HepG2 (cell line): ENCODE data around the gene DKKL1. TPM values are rescaled to one million over a fixed set of nuclear protein-coding genes. Genes with fewer than 3 reads are reported as not detected.

Experiments
- ATAC-seq: fragments of 200-7000 bp; cut with Tn5 transposase; 3 replicates; pipeline ENCODE4 v1.9.1; 2020; ENCODE audit warnings: mild to moderate bottlenecking, moderate library complexity
- BruUV-seq: library from RNA; stranded (reverse); fragments of 400-500 nt; replicated peaks from 2 replicates; lab custom pipeline; 2021; lab: Mats Ljungman, UMichigan
- CTCF ChIA-PET: fragments of 300-600 bp; formaldehyde crosslinking; extraction: SDS; loops from one replicate; lab custom pipeline; 2021; ENCODE audit warnings: low total read pairs, inconsistent platforms, low intra/inter-chr PET ratio; lab: Yijun Ruan, JAX
- POLR2A ChIA-PET: fragments of 350-600 bp; sonication (Branson Sonifier 250); formaldehyde crosslinking; loops from one replicate; lab custom pipeline; 2020; ENCODE audit warnings: antibody characterized with exemption, inconsistent platforms; lab: Yijun Ruan, JAX
- DNase-seq: peaks from one replicate; pipeline ENCODE4 v3.0.0-alpha.2; 2015; ENCODE audit warnings: low spot score
- FAIRE-seq: peaks from 3 replicates; lab custom pipeline; 2011; peaks lifted over from hg19 to GRCh38; lab: Jason Lieb, UNC
- H2AFZ ChIP-seq: one replicate; pipeline ENCODE4 v1.6.1; 2011; ENCODE audit warnings: low read length, inconsistent platforms
- H3K27ac ChIP-seq: fragments of 300-600 bp; 3 replicates; pipeline ENCODE4 v1.8.0; 2011; ENCODE audit warnings: mixed run types, mild to moderate bottlenecking, mixed read lengths, low read length, inconsistent platforms; ENCODE audit not compliant: insufficient read depth; ENCODE audit errors: extremely low read length
- H3K27me3 ChIP-seq, 2 experiments: fragments of 200-600 bp in 1 of 2; 2 replicates in 1 of 2; 3 replicates in 1 of 2; pipeline versions ENCODE4 v1.6.0 to v1.8.0; 2011; ENCODE audit warnings: low read length in 2 of 2, mild to moderate bottlenecking in 2 of 2, moderate library complexity in 2 of 2, inconsistent platforms in 1 of 2; ENCODE audit not compliant: insufficient read depth in 2 of 2, control insufficient read depth in 1 of 2
- H3K36me3 ChIP-seq, 2 experiments: fragments of 200-600 bp in 1 of 2; replicated peaks in 1 of 2; 2 replicates in 1 of 2; 3 replicates in 1 of 2; pipeline versions ENCODE4 v1.5.1 to v1.8.0; 2011; ENCODE audit warnings: low read length in 2 of 2, inconsistent platforms in 1 of 2; ENCODE audit not compliant: insufficient read depth in 2 of 2, control insufficient read depth in 1 of 2
- H3K4me1 ChIP-seq: 2 replicates; pipeline ENCODE4 v1.5.1; 2012; ENCODE audit warnings: low read length, inconsistent platforms; ENCODE audit not compliant: insufficient read depth
- H3K4me2 ChIP-seq: 2 replicates; pipeline ENCODE4 v1.6.0; 2011; ENCODE audit warnings: low read depth, low read length, inconsistent platforms
- H3K4me3 ChIP-seq, 3 experiments: fragments of 200-600 bp in 1 of 3; sonication (generic), shearing (Covaris generic) in 1 of 3; replicated peaks in 1 of 3; 2 replicates each; pipeline ENCODE4 v1.5.1; 2011 to 2016; ENCODE audit warnings: low read length in 3 of 3, inconsistent platforms in 2 of 3, low read depth in 2 of 3, mild to moderate bottlenecking in 2 of 3, control low read depth in 1 of 3, mixed read lengths in 1 of 3; ENCODE audit not compliant: insufficient read depth in 1 of 3
- H3K79me2 ChIP-seq: one replicate; pipeline ENCODE4 v1.6.1; 2011; ENCODE audit warnings: low read length, inconsistent platforms; ENCODE audit not compliant: insufficient read depth
- H3K9ac ChIP-seq: 2 replicates; pipeline ENCODE4 v1.6.0; 2011; ENCODE audit warnings: mild to moderate bottlenecking, low read depth, low read length, inconsistent platforms; ENCODE audit not compliant: insufficient read depth
- H3K9me3 ChIP-seq: 2 replicates; pipeline ENCODE4 v1.5.1; 2012; ENCODE audit warnings: mild to moderate bottlenecking, low read length
- H4K20me1 ChIP-seq: 2 replicates; pipeline ENCODE4 v1.6.0; 2011; ENCODE audit warnings: inconsistent platforms, mild to moderate bottlenecking, low read length, moderate library complexity; ENCODE audit not compliant: insufficient read depth
- ATF4 ChIP-seq, 2 experiments: fragments of 450-650 bp in 1 of 2; sonication (generic) in 1 of 2; formaldehyde crosslinking; IDR thresholded peaks; 2 replicates each; pipeline versions ENCODE4 v1.5.0 to v1.8.0; 2020 to 2022; ENCODE audit warnings: mild to moderate bottlenecking in 1 of 2, missing genetic modification reagents in 1 of 2
- ATF7-NPFF ChIP-seq: sonication (generic); formaldehyde crosslinking; IDR thresholded peaks from 2 replicates; pipeline ENCODE4 v1.8.1; 2023; ENCODE audit warnings: mild to moderate bottlenecking, low read depth, missing genetic modification reagents, moderate library complexity
- CBX5 ChIP-seq: sonication (generic); formaldehyde crosslinking; IDR thresholded peaks from 2 replicates; pipeline ENCODE4 v1.4.0; 2020; ENCODE audit warnings: missing genetic modification reagents, borderline replicate concordance
- FOXM1 ChIP-seq: sonication (generic); formaldehyde crosslinking; IDR thresholded peaks from 2 replicates; pipeline ENCODE4 v1.5.0; 2020; ENCODE audit warnings: missing genetic modification reagents
- MAFF ChIP-seq: IDR thresholded peaks from 2 replicates; pipeline ENCODE4 v1.6.1; 2011; ENCODE audit warnings: low read depth, low read length, improper control_type of control experiment
- MED8 ChIP-seq: sonication (generic); formaldehyde crosslinking; IDR thresholded peaks from 2 replicates; pipeline ENCODE4 v1.8.1; 2023; ENCODE audit warnings: mild to moderate bottlenecking, missing genetic modification reagents; ENCODE audit not compliant: insufficient replicate concordance
- MNT ChIP-seq: fragments of 450-650 bp; IDR thresholded peaks from 2 replicates; pipeline ENCODE4 v1.6.1; 2016
- SMARCC2 ChIP-seq: fragments of 450-650 bp; IDR thresholded peaks from 2 replicates; pipeline ENCODE4 v1.6.1; 2017; ENCODE audit warnings: antibody characterized with exemption, mild to moderate bottlenecking
- ZBTB1 ChIP-seq: sonication (generic); formaldehyde crosslinking; IDR thresholded peaks from 2 replicates; pipeline ENCODE4 v1.4.0; 2020; ENCODE audit warnings: missing genetic modification reagents, borderline replicate concordance
- ZNF136 ChIP-seq: sonication (generic); formaldehyde crosslinking; IDR thresholded peaks from 2 replicates; pipeline ENCODE4 v1.8.1; 2022; ENCODE audit warnings: low read depth, mild to moderate bottlenecking, moderate library complexity, missing genetic modification reagents
- ZNF205 ChIP-seq: IDR thresholded peaks from 2 replicates; pipeline ENCODE4 v1.6.1; 2018; ENCODE audit warnings: missing biosample characterization, missing genetic modification reagents
- ZNF326 ChIP-seq: sonication (generic); formaldehyde crosslinking; IDR thresholded peaks from 2 replicates; pipeline ENCODE4 v1.4.0; 2020; ENCODE audit warnings: missing genetic modification reagents, borderline replicate concordance
- ZNF335 ChIP-seq: sonication (generic); formaldehyde crosslinking; IDR thresholded peaks from 2 replicates; pipeline ENCODE4 v1.4.0; 2020; ENCODE audit warnings: missing genetic modification reagents
- ZNF460 ChIP-seq: sonication (generic); formaldehyde crosslinking; IDR thresholded peaks from 2 replicates; pipeline ENCODE4 v1.5.1; 2020; ENCODE audit warnings: missing genetic modification reagents, mild to moderate bottlenecking, borderline replicate concordance
- ZNF614 ChIP-seq: IDR thresholded peaks from 2 replicates; pipeline ENCODE4 v1.6.1; 2018; ENCODE audit warnings: missing biosample characterization, missing genetic modification reagents, inconsistent platforms, borderline replicate concordance
- ZNF780A ChIP-seq: sonication (generic); formaldehyde crosslinking; IDR thresholded peaks from 2 replicates; pipeline ENCODE4 v1.8.0; 2022; ENCODE audit warnings: mild to moderate bottlenecking, missing genetic modification reagents, moderate library complexity
- ZSCAN25 ChIP-seq: sonication (generic); formaldehyde crosslinking; IDR thresholded peaks from 2 replicates; pipeline ENCODE4 v1.8.0; 2022; ENCODE audit warnings: mild to moderate bottlenecking, missing genetic modification reagents
- WGBS: methylation state at CpG from one replicate; pipeline ENCODE4 v1.1.6; 2017; ENCODE audit warnings: low lambda C conversion rate; 5-methylcytosine and 5-hydroxymethylcytosine counted together
- in situ Hi-C: cut with HindIII; loops from 2 replicates; pipeline ENCODE4 v1.10.0; 2017; ENCODE audit warnings: low pct_unique_long_range_greater_than_20kb; ENCODE audit not compliant: extremely low pct_ligation_motif_present
- intact Hi-C: fragments of 100-400 bp; cut with micrococcal nuclease; formaldehyde crosslinking; loops from one replicate; pipeline ENCODE4 v1.10.0; 2022; ENCODE audit not compliant: unreplicated experiment
- polyA plus RNA-seq, 8 experiments: library from polyadenylated mRNA; depleted of rRNA in 3 of 8; stranded (reverse) in 7 of 8; unstranded in 1 of 8; fragments of >200 nt; fragmentation: Illumina TruSeq in 4 of 8; extraction: Trizol in 4 of 8; gene quantifications; 2 replicates each; pipeline versions ENCODE4 v1.2.1 to v1.2.3, GENCODE V29; 2011 to 2016; ENCODE audit warnings: low read depth in 4 of 8, missing spikeins in 1 of 8, mixed read lengths in 1 of 8; ENCODE audit not compliant: insufficient read depth in 1 of 8
- total RNA-seq, 5 experiments: library from RNA; depleted of rRNA; stranded (reverse); fragments of >200 nt; fragmentation: Illumina TruSeq; extraction: Trizol; gene quantifications; 2 replicates each; pipeline ENCODE4 v1.2.3, GENCODE V29; 2016; ENCODE audit warnings: low read depth in 1 of 5
- TF ChIP-seq, protein P1 (sequence below): sonication (generic); formaldehyde crosslinking; IDR thresholded peaks from 2 replicates; pipeline ENCODE4 v1.9.0; 2021; ENCODE audit warnings: missing genetic modification reagents, borderline replicate concordance
- TF ChIP-seq, protein P2 (sequence below): sonication (generic); formaldehyde crosslinking; IDR thresholded peaks from 2 replicates; pipeline ENCODE4 v1.5.1; 2020; ENCODE audit warnings: mild to moderate bottlenecking, moderate library complexity, missing genetic modification reagents

Gene DKKL1
- total and polyA plus RNA-seq, 2 of the 13 experiments (the other 11 are each of a cell fraction or from before 2014, with no cell fraction given) = 0.30 to 0.31 TPM

DNA sequence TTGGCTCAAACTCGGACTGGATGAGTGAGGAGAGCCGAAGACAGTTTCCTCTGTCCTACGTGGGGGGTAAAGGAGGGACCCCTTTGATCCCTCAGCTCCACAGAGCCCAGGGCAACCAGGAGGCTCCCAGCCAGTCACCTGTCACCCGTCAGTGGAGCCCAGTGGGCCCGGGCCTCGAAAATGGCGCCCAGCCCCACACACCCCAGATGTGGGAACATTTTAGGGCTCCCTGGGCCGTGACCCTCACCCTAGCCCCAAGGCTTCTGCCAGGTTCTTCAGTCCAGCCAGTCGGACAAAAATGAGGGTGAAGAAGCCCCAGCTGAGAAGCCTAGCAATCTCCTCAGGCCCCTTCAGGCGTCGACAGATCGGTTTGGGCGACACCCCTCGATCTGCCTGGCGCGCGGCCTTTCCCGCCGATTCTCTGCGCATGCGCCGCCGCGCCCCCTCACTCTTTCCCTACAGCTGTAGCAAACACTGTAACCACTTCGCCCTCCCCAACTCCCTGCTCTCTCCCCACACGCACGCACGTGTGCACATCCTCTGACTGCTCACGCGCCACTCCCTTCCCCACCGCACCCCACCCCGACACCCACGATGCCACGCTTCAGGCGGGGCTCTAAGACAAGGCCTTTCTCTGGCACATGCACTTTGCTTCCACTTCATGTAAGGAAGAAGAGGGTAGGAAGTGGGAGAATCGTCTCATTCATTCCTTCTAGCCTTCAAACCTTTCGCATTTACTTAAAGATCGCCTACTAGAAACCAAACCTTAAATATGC is 38.7 kb upstream of the DKKL1 start, which contains the start of gene SLC6A16:
SLC6A16 (minus strand) TSS at position 391 of the 776 bp plus-strand sequence. CDS start 13,844 bp downstream, outside the sequence.
- DNase-seq = no peak
- ATAC-seq = no peak
- no peaks in the 10 kb centered on the region for H3K36me3 ChIP-seq

More for the DNA sequence above, 38.7 kb upstream of the DKKL1 start, which contains the start of gene SLC6A16:
- Histone ChIP-seq H3K27me3 (peaks cover 0 to 3% of the 10 kb centered on the region in 2 experiments; a peak in 1 of 5 replicates), H3K4me3 (no peak within 1 kb of the TSS), H3K27ac (no peak within 1 kb of the TSS), H3K9me3 (no peaks in the 10 kb centered on the region), H3K4me2 (no peak within 1 kb of the TSS), H4K20me1 (no peaks in the 10 kb centered on the region), H3K79me2 (no peaks in the 10 kb centered on the region), H3K4me1 (peaks cover 1% of the 10 kb centered on the region; the same call in 1 of the 2 replicates), H2AFZ (no peak within 1 kb of the TSS), H3K9ac (no peak within 1 kb of the TSS)
- ChIA-PET CTCF (no interaction called here), POLR2A (no interaction called here)
- TF ChIP-seq MAFF (no peak), ATF4 (CRISPR knock-in tag; IDR thresholded peaks at IDR 0.05) (no peak), ATF7-NPFF (CRISPR knock-in tag) (no peak), ZNF780A (CRISPR knock-in tag) (no peak), ZSCAN25 (CRISPR knock-in tag) (no peak), ZNF205 (CRISPR knock-in tag) (no peak), ZNF136 (CRISPR knock-in tag) (no peak), MNT (no peak), MED8 (CRISPR knock-in tag) (no peak), FOXM1 (CRISPR knock-in tag) (no peak), ZNF335 (no peak), ZNF614 (no peak), ZNF326 (no peak), ZBTB1 (CRISPR knock-in tag) (no peak), CBX5 (no peak), ZNF460 (no peak), SMARCC2 (no peak)
- TF ChIP-seq, protein P1, sequence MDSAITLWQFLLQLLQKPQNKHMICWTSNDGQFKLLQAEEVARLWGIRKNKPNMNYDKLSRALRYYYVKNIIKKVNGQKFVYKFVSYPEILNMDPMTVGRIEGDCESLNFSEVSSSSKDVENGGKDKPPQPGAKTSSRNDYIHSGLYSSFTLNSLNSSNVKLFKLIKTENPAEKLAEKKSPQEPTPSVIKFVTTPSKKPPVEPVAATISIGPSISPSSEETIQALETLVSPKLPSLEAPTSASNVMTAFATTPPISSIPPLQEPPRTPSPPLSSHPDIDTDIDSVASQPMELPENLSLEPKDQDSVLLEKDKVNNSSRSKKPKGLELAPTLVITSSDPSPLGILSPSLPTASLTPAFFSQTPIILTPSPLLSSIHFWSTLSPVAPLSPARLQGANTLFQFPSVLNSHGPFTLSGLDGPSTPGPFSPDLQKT = no peak
- TF ChIP-seq, protein P2, sequence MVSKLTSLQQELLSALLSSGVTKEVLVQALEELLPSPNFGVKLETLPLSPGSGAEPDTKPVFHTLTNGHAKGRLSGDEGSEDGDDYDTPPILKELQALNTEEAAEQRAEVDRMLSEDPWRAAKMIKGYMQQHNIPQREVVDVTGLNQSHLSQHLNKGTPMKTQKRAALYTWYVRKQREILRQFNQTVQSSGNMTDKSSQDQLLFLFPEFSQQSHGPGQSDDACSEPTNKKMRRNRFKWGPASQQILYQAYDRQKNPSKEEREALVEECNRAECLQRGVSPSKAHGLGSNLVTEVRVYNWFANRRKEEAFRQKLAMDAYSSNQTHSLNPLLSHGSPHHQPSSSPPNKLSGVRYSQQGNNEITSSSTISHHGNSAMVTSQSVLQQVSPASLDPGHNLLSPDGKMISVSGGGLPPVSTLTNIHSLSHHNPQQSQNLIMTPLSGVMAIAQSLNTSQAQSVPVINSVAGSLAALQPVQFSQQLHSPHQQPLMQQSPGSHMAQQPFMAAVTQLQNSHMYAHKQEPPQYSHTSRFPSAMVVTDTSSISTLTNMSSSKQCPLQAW (CRISPR knock-in tag) = no peak
- FAIRE-seq = no peak
- in situ Hi-C loops = no loop called here
- WGBS = 76% methylated on average over 33 of the region's 38 CpGs
- BruUV-seq = no TSS peak
- intact Hi-C loops = no loop called here
